Measurements from ENCODE around the gene DEDD2.
A peak's percentile ranks its signal among the peaks of the same experiment; 100 is the strongest.

The DEDD2 gene

GRCh38 chr19:42248270-42249148, 31.0 kb upstream of the DEDD2 start:
- DNase-seq (ENCODE audit: low read depth) = no peak

GRCh38 chr19:42247640-42248199, 30.2 kb upstream of the DEDD2 start:
- DNase-seq (ENCODE audit: low read depth) = no peak

DNA sequence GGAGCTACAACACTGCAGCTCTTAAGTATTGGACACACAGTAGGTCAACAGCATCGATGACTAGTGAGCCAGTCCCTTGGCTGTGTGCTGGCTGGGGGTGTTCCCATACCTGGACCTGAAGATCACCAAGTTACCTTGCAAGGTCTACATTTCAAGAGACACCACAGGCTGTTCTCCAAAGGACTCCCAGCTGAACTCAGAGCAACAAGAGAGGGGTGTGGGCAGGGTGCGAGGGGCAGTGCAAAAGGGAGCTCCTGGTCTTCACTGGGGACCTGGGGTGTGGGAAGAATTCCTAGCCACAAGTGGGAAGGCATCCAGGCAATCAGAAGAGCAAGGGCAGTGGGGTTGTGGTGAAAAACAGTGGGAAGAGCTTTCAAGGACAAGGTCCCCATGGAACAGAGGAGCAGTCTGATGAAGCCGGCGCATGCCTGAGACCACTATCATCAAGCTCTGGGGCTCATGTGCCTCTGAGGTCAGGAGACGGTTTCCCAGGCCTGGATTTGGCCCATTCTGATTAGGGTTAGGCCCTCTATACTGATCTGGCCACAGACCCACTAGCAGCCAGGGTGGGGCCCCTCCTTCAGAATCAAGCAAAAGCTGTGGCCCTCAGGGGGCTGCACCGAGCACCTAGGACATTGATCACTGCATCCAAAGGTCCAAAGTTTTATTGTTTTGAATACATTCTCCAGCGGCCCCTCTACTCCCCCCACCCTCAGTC, 29.6 kb upstream of the DEDD2 start:
- DNase-seq (ENCODE audit: low read depth) = no peak

DNA sequence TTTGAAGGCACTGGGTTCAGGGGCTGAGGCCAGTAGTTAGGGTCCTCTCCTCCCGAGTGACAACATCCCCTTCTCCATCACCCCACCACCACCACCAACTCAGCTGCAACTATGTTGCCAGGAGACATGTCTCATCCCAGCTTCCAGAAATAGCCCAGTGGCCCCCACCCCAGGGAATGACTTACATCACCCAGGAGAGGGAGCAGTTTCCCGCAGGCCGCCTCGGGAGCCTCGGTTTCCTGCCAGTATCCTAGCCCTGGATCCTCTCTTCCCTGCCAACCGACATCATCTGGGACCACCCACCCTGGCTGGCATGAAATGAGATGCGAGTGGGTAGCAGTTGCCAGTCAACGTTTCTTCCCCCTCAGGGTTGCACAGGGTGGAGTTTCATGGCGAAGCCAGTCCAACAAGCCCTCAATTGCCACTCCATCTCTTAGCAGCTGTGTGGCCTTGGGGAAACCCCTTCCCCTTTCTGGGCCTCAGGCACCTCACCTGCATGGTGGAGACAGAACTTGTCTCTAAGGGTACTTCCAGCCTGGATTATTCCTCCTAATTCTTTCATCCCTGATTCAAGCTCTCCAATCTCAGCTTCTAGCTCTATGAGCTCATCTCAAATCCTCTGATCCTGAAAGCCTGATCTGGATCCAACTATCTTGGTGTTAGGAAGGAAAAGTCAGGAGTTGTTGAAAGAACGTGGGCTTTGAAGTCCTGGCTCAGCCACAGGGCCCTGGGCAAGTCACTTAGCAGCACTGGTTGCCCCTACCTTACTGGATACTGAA, 28.9 kb upstream of the DEDD2 start:
- DNase-seq (ENCODE audit: low read depth) = no peak

GRCh38 chr19:42245231-42245630, 27.8 kb upstream of the DEDD2 start:
- no peak for DNase-seq (ENCODE audit: low read depth)

GRCh38 chr19:42244347-42245220, 27.1 kb upstream of the DEDD2 start:
- peak; percentile 88 for DNase-seq (ENCODE audit: low read depth)

DNA sequence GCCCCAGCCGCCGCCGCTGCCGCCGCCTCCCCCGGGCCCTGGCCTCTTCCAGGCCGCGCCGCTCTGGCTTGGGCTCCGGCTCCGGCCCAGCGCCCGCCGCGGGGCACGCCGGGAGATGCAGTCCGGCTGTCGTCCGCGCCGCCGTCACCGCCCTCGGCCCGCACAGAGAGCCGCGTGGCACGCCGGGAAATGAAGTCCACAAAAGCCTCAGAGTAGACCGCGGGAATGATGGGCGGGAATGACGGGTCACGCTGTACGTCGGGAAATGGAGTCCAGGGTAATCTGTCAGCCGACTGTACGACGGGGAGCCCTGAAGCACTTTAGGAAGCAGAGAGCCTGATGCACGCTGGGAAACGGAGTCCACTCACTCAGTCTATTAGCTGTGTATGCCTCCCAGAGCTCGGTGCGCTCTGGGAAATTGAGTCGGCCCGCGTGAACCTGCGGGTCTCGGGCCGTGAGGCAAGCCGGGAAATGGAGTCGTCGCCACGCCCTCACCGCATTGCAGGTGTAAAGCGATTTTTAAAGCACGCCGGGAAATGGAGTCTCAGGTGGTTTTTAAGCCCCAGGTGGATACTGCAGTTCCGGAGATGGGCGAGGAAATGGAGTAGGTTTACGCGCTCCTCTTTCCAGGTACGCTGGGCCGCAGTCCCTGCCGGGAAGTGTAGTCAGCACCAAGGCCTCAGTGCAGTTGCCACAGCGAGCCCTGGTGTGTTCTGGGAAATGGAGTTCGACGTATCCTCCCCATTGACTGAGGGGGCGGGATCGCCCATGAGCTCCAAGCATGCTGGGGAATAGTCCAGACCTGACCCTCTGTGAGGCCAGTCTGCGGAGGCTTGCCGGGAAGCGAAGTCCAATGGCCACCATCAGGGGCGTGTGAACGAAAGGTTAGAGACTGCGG, 25.3 kb upstream of the DEDD2 start, which contains the start of gene GSK3A:
Gene GSK3A, minus strand, starts transcription at position 91 of the 898 bp plus-strand sequence. CDS start 137 bp downstream, outside the sequence.
- DNase-seq (ENCODE audit: low read depth) = peak; percentile 96

DNA sequence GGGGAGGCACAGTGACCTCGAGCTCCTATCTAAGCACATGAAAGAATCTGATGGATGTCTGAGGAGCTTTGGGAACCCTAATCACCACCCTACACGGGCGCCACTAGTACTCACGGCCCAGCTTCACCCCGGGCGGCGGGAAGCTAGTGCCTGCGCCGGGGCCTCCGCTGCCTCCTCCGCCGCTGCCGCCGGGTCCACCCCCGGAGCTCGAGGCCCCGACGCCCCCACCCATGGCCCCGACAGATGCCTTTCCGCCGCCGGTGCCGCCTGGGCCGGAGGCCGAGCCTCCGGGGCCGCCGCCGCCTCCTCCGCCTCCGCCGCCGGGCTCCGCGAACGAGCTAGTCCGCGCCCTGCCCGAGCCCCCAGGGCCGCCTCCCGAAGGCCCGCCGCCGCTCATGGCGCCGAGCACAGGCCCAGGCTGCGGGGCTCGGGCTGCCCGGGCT, 24.6 kb upstream of the DEDD2 start:
- DNase-seq (ENCODE audit: low read depth) = no peak

DNA sequence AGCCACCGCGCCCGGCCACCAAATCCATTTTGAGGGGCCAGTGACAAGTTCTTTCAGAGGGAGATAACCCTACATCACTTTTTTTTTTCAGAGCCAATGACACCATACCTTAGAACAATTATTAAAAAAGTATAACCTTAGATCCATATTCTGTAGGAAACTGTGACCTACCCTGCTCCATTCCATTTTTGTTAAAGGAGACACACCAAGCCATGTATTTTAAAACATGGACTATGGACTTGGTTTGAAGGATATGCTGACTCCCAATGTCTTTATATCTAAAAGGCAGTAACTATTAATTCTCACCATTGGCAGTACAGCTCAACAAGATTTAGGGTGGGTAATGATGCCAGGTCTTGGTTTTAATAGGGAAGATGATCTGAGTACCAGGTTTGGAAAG, 23.8 kb upstream of the DEDD2 start:
- DNase-seq (ENCODE audit: low read depth) = no peak

DNA sequence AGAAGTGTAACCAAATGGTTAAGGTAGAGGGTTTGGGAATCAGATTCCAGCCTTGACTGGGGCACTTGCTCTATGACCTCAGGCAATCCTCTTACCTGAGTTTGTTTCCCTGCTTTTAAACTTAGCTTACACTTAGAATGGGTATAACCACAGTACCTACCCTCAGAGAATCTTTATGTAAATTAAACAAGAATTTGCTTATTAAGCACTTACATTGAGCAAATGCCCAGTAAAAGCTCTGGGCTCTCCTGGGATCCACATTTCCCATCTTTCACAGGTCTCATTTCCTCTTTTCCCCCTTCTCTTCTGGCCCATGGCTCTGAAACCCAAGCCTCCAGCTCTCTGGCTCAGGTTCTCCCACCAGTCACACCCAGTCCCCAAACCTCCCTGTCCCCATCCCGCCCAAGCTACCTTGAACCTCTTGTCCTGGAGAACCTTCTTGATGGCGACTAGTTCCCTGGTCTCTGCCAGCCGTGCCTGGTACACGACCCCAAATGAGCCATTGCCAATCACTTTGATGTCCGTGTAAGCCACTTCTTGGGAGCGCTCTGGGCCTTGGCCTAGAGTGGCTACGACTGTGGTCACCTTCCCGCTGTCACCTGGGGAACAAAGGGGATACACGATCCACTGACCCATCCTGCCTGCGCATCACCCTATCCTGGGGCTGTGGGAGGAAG, 22.2 kb upstream of the DEDD2 start:
- no peak for DNase-seq (ENCODE audit: low read depth)

GRCh38 chr19:42235181-42235580, 17.7 kb upstream of the DEDD2 start:
- DNase-seq (ENCODE audit: low read depth) = no peak

DNA sequence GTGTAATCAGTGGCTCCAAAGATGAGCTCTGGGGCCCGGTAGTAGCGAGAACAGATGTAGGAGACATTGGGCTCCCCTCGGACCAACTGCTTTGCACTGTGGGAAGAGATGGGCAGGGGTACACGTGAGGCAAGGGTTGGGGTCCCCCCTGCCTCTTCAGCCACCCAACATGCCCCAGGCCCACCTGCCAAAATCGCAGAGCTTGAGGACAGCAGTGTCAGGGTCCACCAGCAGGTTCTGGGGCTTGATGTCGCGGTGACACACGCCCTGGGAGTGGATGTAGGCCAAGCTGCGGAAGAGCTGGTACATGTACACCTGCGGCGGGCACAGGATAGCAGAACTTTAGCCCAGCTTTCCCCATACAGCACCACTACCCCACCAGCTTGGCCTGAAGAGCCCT, 16.9 kb upstream of the DEDD2 start:
- DNase-seq (ENCODE audit: low read depth) = no peak

- DNase-seq (ENCODE audit: low read depth) = no peak
These were observed 16.3 kb upstream of the DEDD2 start for GRCh38 chr19:42233678-42234292.

DNA sequence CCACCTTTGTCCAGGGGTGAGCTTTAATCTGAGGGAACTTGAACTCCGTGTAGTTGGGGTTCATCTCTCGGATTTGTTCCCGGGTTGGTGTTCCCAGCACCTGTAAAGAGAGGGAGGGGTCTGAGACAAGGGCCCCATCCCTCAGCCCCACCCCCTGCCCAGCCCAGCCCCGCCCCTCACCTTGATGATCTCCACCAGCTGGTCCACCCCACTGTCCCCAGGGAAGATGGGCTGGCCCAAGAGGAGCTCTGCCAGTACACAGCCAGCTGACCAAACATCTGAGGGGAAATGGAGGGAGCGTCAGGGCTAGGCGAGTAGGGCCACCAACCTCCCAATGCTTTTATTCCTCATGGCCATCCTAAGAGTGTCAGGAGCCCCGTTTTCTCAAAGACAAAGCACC, 15.6 kb upstream of the DEDD2 start:
- DNase-seq (ENCODE audit: low read depth) = no peak

GRCh38 chr19:42232435-42232834, 15.0 kb upstream of the DEDD2 start:
- DNase-seq (ENCODE audit: low read depth) = no peak

- no peak for DNase-seq (ENCODE audit: low read depth)
These were observed 13.1 kb upstream of the DEDD2 start for GRCh38 chr19:42230571-42230970.

GRCh38 chr19:42229855-42230351, 12.4 kb upstream of the DEDD2 start:
- DNase-seq (ENCODE audit: low read depth) = no peak

GRCh38 chr19:42229301-42229854, 11.9 kb upstream of the DEDD2 start:
- DNase-seq (ENCODE audit: low read depth) = no peak
